CD4-positive, alpha-beta T cell (primary cell): ENCODE results near the gene LKAAEAR1. TPM values are rescaled to one million over a fixed set of nuclear protein-coding genes. Genes with fewer than 3 reads are reported as not detected.

Source experiments
- ATAC-seq: fragments of 200-7000 bp; cut with Tn5 transposase; one replicate; pipeline ENCODE4 v1.10.0; 2022; ENCODE audit warnings: mild to moderate bottlenecking; ENCODE audit not compliant: poor library complexity
- CTCF ChIA-PET: fragments of 350-600 bp; sonication (Branson Sonifier 250); formaldehyde crosslinking; loops from one replicate; lab custom pipeline; 2021; ENCODE audit warnings: antibody characterized with exemption, inconsistent platforms; lab: Charles Lee
- POLR2A ChIA-PET: fragments of 350-600 bp; sonication (Branson Sonifier 250); formaldehyde crosslinking; loops from one replicate; lab custom pipeline; 2021; ENCODE audit warnings: antibody characterized with exemption, inconsistent platforms; lab: Charles Lee
- DNase-seq, 14 experiments: peaks; one replicate each; pipeline ENCODE4 v3.0.0-alpha.2; 2013 to 2020; ENCODE audit warnings: mixed read lengths in 2 of 14
- H3K27ac ChIP-seq, 2 donors: one replicate each; pipeline versions ENCODE4 v1.5.1 to v1.7.0; 2013; ENCODE audit warnings: low read length in 2 of 2, low read depth in 1 of 2, mild to moderate bottlenecking in 1 of 2
- H3K27me3 ChIP-seq, 2 experiments: 1 replicate in 1 of 2; 2 replicates in 1 of 2; pipeline versions ENCODE4 v1.6.1 to v1.7.0; 2013; ENCODE audit warnings: low read length in 2 of 2, control low read depth in 1 of 2, mild to moderate bottlenecking in 1 of 2, moderate library complexity in 1 of 2; ENCODE audit not compliant: insufficient read depth in 2 of 2, control insufficient read depth in 1 of 2
- H3K36me3 ChIP-seq: one replicate; pipeline ENCODE4 v1.6.1; 2013; ENCODE audit warnings: low read length, control low read depth; ENCODE audit not compliant: insufficient read depth
- H3K4me1 ChIP-seq: one replicate; pipeline ENCODE4 v1.6.1; 2013; ENCODE audit warnings: low read length, control low read depth; ENCODE audit not compliant: insufficient read depth
- H3K4me3 ChIP-seq: one replicate; pipeline ENCODE4 v1.5.1; 2013; ENCODE audit warnings: mild to moderate bottlenecking, low read length, moderate library complexity
- H3K9me3 ChIP-seq, 2 experiments: 1 replicate in 1 of 2; 2 replicates in 1 of 2; pipeline versions ENCODE4 v1.6.1 to v1.7.0; 2013; ENCODE audit warnings: low read length in 2 of 2, mild to moderate bottlenecking in 2 of 2, control low read depth in 1 of 2, moderate library complexity in 1 of 2; ENCODE audit not compliant: control insufficient read depth in 1 of 2, insufficient read depth in 1 of 2
- H3K27ac Mint-ChIP-seq: one replicate; pipeline ENCODE4 v1.8.0; 2020; ENCODE audit warnings: mixed read lengths
- H3K27me3 Mint-ChIP-seq: one replicate; pipeline ENCODE4 v1.8.0; 2021; ENCODE audit warnings: mixed read lengths
- H3K36me3 Mint-ChIP-seq: one replicate; pipeline ENCODE4 v1.8.0; 2021; ENCODE audit warnings: low read depth, mixed read lengths
- H3K4me1 Mint-ChIP-seq: one replicate; pipeline ENCODE4 v1.8.0; 2021; ENCODE audit warnings: low read depth, mixed read lengths
- H3K4me3 Mint-ChIP-seq: one replicate; pipeline ENCODE4 v1.8.0; 2020; ENCODE audit warnings: mild to moderate bottlenecking, mixed read lengths
- H3K9me3 Mint-ChIP-seq: one replicate; pipeline ENCODE4 v1.8.0; 2020; ENCODE audit warnings: mixed read lengths
- CTCF ChIP-seq: fragments of 200-600 bp; IDR thresholded peaks from one replicate; pipeline ENCODE4 v1.8.0; 2022; ENCODE audit warnings: antibody characterized with exemption, mild to moderate bottlenecking
- intact Hi-C, 2 experiments: fragments of 100-400 bp; cut with DNase I in 1 of 2; cut with micrococcal nuclease in 1 of 2; formaldehyde crosslinking; loops; one replicate each; pipeline versions ENCODE4 v1.15.1 to v1.9.0; 2023 to 2025; cut with DNase I, micrococcal nuclease
- total RNA-seq, 174 experiments: library from RNA in 2 of 174; stranded (reverse) in 2 of 174; gene quantifications; one replicate each; pipeline ENCODE4 v1.2.3 and lab custom pipeline; 2021 to 2026

The LKAAEAR1 gene
- total RNA-seq, 2 experiments from 2014 or later, result 0.30 to 0.39 TPM

- H3K27me3 ChIP-seq, result no peaks in the 10 kb centered on the region
- H3K4me1 Mint-ChIP-seq, result peaks cover 13% of the 10 kb centered on the region
- no peak overlapping the region for H3K27ac ChIP-seq
- H3K4me3 ChIP-seq, result no peak overlapping the region
- H3K27me3 Mint-ChIP-seq, result peaks cover 4% of the 10 kb centered on the region
- peaks cover 5% of the 10 kb centered on the region for H3K36me3 Mint-ChIP-seq
- peaks cover 6% of the 10 kb centered on the region for H3K36me3 ChIP-seq
- no peak for DNase-seq
- H3K4me3 Mint-ChIP-seq, result no peak overlapping the region
- H3K4me1 ChIP-seq, result peaks cover 12% of the 10 kb centered on the region
- POLR2A ChIA-PET, result no interaction called here
- H3K9me3 Mint-ChIP-seq, result no peaks in the 10 kb centered on the region
- intact Hi-C loops, result no loop called here
- no peak for ATAC-seq
- no peaks in the 10 kb centered on the region for H3K9me3 ChIP-seq
- TF ChIP-seq CTCF, result no peak
- CTCF ChIA-PET, result no interaction called here
- no peak overlapping the region for H3K27ac Mint-ChIP-seq
Observed at GRCh38 chr20:64095455-64095854, 11.3 kb upstream of the LKAAEAR1 start.

GRCh38 chr20:64093013-64093503 lies 8.9 kb upstream of the LKAAEAR1 start:
- CTCF ChIA-PET, result no interaction called here
- peaks cover 4% of the 10 kb centered on the region for H3K4me1 ChIP-seq
- no peak overlapping the region for H3K27ac Mint-ChIP-seq
- H3K4me3 ChIP-seq, result no peak overlapping the region
- intact Hi-C loops, result no loop called here
- DNase-seq, result no peak
- no peaks in the 10 kb centered on the region for H3K27me3 Mint-ChIP-seq
- no peak for TF ChIP-seq CTCF
- no peaks in the 10 kb centered on the region for H3K36me3 Mint-ChIP-seq
- no peak overlapping the region for H3K27ac ChIP-seq
- ATAC-seq, result no peak
- H3K36me3 ChIP-seq, result peaks cover 2% of the 10 kb centered on the region
- H3K9me3 ChIP-seq, result peaks cover under 1 to 6% of the 10 kb centered on the region in 2 experiments
- peaks cover 5% of the 10 kb centered on the region for H3K4me1 Mint-ChIP-seq
- no peak overlapping the region for H3K4me3 Mint-ChIP-seq
- no peaks in the 10 kb centered on the region for H3K27me3 ChIP-seq
- POLR2A ChIA-PET, result no interaction called here
- H3K9me3 Mint-ChIP-seq, result no peaks in the 10 kb centered on the region

- Mint-ChIP-seq H3K36me3 (no peaks in the 10 kb centered on the region), H3K4me3 (no peak overlapping the region), H3K4me1 (peaks cover 5% of the 10 kb centered on the region), H3K27me3 (no peaks in the 10 kb centered on the region), H3K27ac (no peak overlapping the region), H3K9me3 (no peaks in the 10 kb centered on the region)
- no peak for TF ChIP-seq CTCF
- ATAC-seq (peak; percentile 39), DNase-seq (no peak)
- no peaks in the 10 kb centered on the region for H3K36me3 ChIP-seq
- ChIA-PET CTCF (no interaction called here), POLR2A (no interaction called here)
- no peaks in the 10 kb centered on the region for H3K27me3 ChIP-seq
- intact Hi-C loops, result no loop called here
- H3K9me3 ChIP-seq, result peaks cover 7 to 12% of the 10 kb centered on the region in 2 experiments
- H3K4me3 ChIP-seq, result no peak overlapping the region
- no peak overlapping the region for H3K27ac ChIP-seq
- H3K4me1 ChIP-seq, result peaks cover 4% of the 10 kb centered on the region
Observed at GRCh38 chr20:64092258-64093012, 8.2 kb upstream of the LKAAEAR1 start.
